A673 (cell line): ENCODE data around the gene NFXL1.

Experiments used
- EZH2 ChIP-seq: fragments of 200-600 bp; sonication (generic); IDR thresholded peaks from 2 replicates; pipeline ENCODE4 v1.6.1; 2017; ENCODE audit warnings: borderline replicate concordance, low read depth, mild to moderate bottlenecking, mixed read lengths, antibody characterized with exemption, low read length; ENCODE audit not compliant: poor library complexity, severe bottlenecking
- TF ChIP-seq, protein P1 (sequence below): fragments of 300-800, 200-600 bp; sonication (generic); conservative IDR thresholded peaks from 2 replicates; pipeline ENCODE4 v1.5.1; 2017; ENCODE audit warnings: low read depth, mild to moderate bottlenecking, antibody characterized with exemption, low read length, moderate library complexity, mixed read lengths

- TF ChIP-seq, protein P1, sequence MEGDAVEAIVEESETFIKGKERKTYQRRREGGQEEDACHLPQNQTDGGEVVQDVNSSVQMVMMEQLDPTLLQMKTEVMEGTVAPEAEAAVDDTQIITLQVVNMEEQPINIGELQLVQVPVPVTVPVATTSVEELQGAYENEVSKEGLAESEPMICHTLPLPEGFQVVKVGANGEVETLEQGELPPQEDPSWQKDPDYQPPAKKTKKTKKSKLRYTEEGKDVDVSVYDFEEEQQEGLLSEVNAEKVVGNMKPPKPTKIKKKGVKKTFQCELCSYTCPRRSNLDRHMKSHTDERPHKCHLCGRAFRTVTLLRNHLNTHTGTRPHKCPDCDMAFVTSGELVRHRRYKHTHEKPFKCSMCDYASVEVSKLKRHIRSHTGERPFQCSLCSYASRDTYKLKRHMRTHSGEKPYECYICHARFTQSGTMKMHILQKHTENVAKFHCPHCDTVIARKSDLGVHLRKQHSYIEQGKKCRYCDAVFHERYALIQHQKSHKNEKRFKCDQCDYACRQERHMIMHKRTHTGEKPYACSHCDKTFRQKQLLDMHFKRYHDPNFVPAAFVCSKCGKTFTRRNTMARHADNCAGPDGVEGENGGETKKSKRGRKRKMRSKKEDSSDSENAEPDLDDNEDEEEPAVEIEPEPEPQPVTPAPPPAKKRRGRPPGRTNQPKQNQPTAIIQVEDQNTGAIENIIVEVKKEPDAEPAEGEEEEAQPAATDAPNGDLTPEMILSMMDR, result no peak
- no peak for TF ChIP-seq EZH2
Observed at GRCh38 chr4:47882228-47882627, 32.2 kb downstream of the NFXL1 start.
